ENCODE results near the gene DLX6. TPM values are rescaled to one million over a fixed set of nuclear protein-coding genes. Genes with fewer than 3 reads are reported as not detected.

DLX6 gene
- total RNA-seq, 2 experiments from 2014 or later: not detected

- Mint-ChIP-seq H3K36me3 (ENCODE audit: low read depth) (no peaks in the 10 kb centered on the region), H3K27me3 (peaks cover 90% of the 10 kb centered on the region), H3K4me3 (no peak overlapping the region), H3K27ac (no peak overlapping the region), H3K4me1 (peaks cover 6% of the 10 kb centered on the region), H3K9me3 (no peaks in the 10 kb centered on the region)
- DNase-seq: no peak
- ChIA-PET POLR2A (no interaction called here), CTCF (no interaction called here)
These were observed 5.8 kb downstream of the DLX6 start for GRCh38 chr7:97011104-97011503.

DNA sequence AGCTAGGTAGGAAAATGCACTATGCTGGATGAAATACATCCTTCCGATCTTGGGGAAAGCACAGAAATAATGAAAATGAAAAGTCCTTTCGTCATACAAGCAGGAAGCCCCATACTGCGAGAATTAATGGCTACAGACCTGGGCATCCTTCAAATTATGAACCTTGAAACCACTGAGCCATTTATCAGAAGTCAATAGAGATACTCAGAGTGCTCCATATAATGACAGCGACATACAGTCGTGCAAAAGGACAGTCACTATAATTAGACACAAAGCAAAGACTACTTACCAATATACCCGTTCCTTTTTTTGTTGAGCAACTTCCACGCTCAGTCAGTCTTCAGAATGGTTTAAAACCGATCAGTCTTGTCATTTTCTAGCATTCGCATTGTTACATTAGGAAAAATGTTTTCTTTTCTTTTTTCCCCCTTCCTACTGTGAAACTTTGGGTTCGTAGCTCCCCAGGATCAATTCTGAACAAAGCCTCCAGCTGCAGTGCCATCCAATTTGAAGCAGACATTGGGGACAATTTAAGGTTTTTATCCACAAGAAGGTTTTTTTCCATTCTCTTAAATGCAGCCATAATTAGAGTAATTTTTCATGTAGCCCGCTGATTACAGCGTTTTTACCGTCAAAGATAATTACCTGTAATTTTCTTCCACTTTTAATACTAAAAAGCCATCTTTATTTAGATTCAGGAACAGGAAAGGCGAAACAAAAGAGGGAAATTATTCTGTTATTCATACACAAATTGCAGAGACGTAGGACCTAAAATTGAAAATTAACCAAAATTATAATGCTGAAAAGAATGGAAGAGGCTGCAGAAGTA, 6.4 kb downstream of the DLX6 start:
- H3K27ac Mint-ChIP-seq: no peak overlapping the region
- no peaks in the 10 kb centered on the region for H3K9me3 Mint-ChIP-seq
- POLR2A ChIA-PET: no interaction called here
- CTCF ChIA-PET: no interaction called here
- no peak for DNase-seq
- H3K4me1 Mint-ChIP-seq: peaks cover 2% of the 10 kb centered on the region
- H3K4me3 Mint-ChIP-seq: no peak overlapping the region
- H3K27me3 Mint-ChIP-seq: peaks cover 92% of the 10 kb centered on the region
- H3K36me3 Mint-ChIP-seq (ENCODE audit: low read depth): peaks cover under 1% of the 10 kb centered on the region

- Mint-ChIP-seq H3K4me3 (no peak overlapping the region), H3K27ac (no peak overlapping the region), H3K36me3 (ENCODE audit: low read depth) (peaks cover 4% of the 10 kb centered on the region), H3K9me3 (no peaks in the 10 kb centered on the region), H3K4me1 (no peaks in the 10 kb centered on the region), H3K27me3 (peaks cover 92% of the 10 kb centered on the region)
- POLR2A ChIA-PET: no interaction called here
- DNase-seq: no peak
- CTCF ChIA-PET: no interaction called here
These were observed 7.2 kb downstream of the DLX6 start for GRCh38 chr7:97012365-97013133.

- Mint-ChIP-seq H3K4me3 (no peak overlapping the region), H3K36me3 (ENCODE audit: low read depth) (peaks cover 4% of the 10 kb centered on the region), H3K4me1 (no peaks in the 10 kb centered on the region), H3K9me3 (no peaks in the 10 kb centered on the region), H3K27ac (no peak overlapping the region), H3K27me3 (peaks cover 92% of the 10 kb centered on the region)
- ChIA-PET CTCF (no interaction called here), POLR2A (no interaction called here)
- DNase-seq: no peak
These were observed 7.9 kb downstream of the DLX6 start for GRCh38 chr7:97013134-97013844.

DNA sequence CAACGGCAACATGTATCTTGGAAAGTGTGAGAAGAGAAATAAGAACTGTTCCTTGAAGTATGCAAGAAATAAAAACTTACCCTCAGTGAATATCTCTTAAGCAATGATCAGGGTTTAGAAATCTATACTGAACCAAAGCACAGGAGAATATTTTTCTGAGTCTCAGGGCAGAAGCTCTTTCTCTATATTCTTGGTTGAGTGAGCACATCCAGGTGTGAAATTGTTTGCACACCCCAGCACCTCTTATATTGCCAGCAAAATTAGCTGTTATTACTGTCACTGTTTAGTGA, 8.4 kb downstream of the DLX6 start:
- Mint-ChIP-seq H3K9me3 (no peaks in the 10 kb centered on the region), H3K27me3 (peaks cover 92% of the 10 kb centered on the region), H3K4me3 (no peak overlapping the region), H3K36me3 (ENCODE audit: low read depth) (peaks cover 4% of the 10 kb centered on the region), H3K27ac (no peak overlapping the region), H3K4me1 (no peaks in the 10 kb centered on the region)
- POLR2A ChIA-PET: no interaction called here
- no peak for DNase-seq
- CTCF ChIA-PET: interaction anchor here (1.2 kb wide), 1 partner anchor 9 kb away, joined by 3 read pairs; the partner anchor contains the start of gene DLX6

GRCh38 chr7:97014145-97014750, 8.9 kb downstream of the DLX6 start:
- Mint-ChIP-seq H3K36me3 (ENCODE audit: low read depth) (peaks cover 4% of the 10 kb centered on the region), H3K27ac (no peak overlapping the region), H3K4me3 (no peak overlapping the region), H3K27me3 (peaks cover 95% of the 10 kb centered on the region), H3K4me1 (no peaks in the 10 kb centered on the region), H3K9me3 (no peaks in the 10 kb centered on the region)
- ChIA-PET CTCF (interaction anchor here (1.2 kb wide), 1 partner anchor 9 kb away, joined by 3 read pairs; the partner anchor contains the start of gene DLX6), POLR2A (no interaction called here)
- DNase-seq: no peak

- peaks cover 4% of the 10 kb centered on the region for H3K36me3 Mint-ChIP-seq (ENCODE audit: low read depth)
- CTCF ChIA-PET: interaction anchor here (0.6 kb wide), 2 partner anchors 20 to 1085 kb away, joined by 3 to 5 read pairs; no protein-coding TSS in a partner anchor
These were observed 9.9 kb downstream of the DLX6 start for GRCh38 chr7:97015279-97015678.

GRCh38 chr7:97015756-97016380, 10.5 kb downstream of the DLX6 start:
- Mint-ChIP-seq H3K27me3 (peaks cover 96% of the 10 kb centered on the region), H3K9me3 (no peaks in the 10 kb centered on the region), H3K4me1 (no peaks in the 10 kb centered on the region), H3K27ac (no peak overlapping the region), H3K36me3 (ENCODE audit: low read depth) (peaks cover 9% of the 10 kb centered on the region), H3K4me3 (no peak overlapping the region)
- ChIA-PET CTCF (no interaction called here), POLR2A (no interaction called here)
- no peak for DNase-seq

More at GRCh38 chr7:97015279-97015678, 9.9 kb downstream of the DLX6 start:
- H3K27ac Mint-ChIP-seq: no peak overlapping the region
- no peak overlapping the region for H3K4me3 Mint-ChIP-seq
- no peak for DNase-seq
- H3K4me1 Mint-ChIP-seq: no peaks in the 10 kb centered on the region
- H3K9me3 Mint-ChIP-seq: no peaks in the 10 kb centered on the region
- POLR2A ChIA-PET: no interaction called here
- peaks cover 93% of the 10 kb centered on the region for H3K27me3 Mint-ChIP-seq

DNA sequence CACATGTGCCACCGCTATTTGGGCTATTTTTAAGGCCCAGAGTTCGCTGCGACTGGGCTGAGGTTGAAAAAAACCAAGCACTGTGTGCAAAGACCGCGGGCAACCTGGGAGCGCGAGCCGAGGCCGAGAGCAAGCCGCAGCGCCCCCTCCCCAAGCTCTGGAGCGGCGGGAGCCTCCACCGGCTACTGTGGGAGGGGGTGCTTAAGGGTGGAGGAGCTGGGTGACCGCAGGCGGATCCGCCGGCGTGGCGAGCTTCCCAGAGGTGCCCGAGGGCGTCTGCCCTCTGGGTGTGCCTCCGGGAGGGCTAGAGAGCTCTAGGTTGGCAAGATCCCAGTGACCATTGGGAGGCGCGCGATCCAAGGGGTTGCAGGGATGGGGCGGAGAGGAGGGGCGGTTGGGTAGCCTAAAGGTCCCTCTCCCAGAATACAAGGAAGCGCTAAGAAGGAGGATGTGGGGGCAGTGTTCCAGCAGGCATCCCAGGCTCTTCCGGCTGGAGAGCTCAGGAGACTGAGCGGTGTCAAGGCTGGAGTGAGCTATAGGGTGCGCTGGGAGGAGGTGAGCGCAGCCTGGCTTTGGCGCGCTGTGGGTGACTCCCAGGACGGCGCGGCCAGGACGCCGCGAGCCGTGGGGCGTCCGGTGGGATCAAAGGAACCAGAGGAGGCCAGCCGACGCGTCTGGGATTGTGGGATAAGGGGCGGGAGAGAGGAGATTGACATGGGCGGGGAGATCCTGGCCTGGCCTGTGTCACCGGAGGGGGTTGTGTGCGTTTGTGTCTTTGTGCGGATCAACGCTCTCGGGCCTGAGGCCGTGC, 11.2 kb downstream of the DLX6 start:
- no peak overlapping the region for H3K27ac Mint-ChIP-seq
- ChIA-PET CTCF (no interaction called here), POLR2A (no interaction called here)
- no peaks in the 10 kb centered on the region for H3K4me1 Mint-ChIP-seq
- H3K9me3 Mint-ChIP-seq: no peaks in the 10 kb centered on the region
- no peak overlapping the region for H3K4me3 Mint-ChIP-seq
- peaks cover 9% of the 10 kb centered on the region for H3K36me3 Mint-ChIP-seq (ENCODE audit: low read depth)
- H3K27me3 Mint-ChIP-seq: peaks cover 91% of the 10 kb centered on the region
- DNase-seq: no peak

DNA sequence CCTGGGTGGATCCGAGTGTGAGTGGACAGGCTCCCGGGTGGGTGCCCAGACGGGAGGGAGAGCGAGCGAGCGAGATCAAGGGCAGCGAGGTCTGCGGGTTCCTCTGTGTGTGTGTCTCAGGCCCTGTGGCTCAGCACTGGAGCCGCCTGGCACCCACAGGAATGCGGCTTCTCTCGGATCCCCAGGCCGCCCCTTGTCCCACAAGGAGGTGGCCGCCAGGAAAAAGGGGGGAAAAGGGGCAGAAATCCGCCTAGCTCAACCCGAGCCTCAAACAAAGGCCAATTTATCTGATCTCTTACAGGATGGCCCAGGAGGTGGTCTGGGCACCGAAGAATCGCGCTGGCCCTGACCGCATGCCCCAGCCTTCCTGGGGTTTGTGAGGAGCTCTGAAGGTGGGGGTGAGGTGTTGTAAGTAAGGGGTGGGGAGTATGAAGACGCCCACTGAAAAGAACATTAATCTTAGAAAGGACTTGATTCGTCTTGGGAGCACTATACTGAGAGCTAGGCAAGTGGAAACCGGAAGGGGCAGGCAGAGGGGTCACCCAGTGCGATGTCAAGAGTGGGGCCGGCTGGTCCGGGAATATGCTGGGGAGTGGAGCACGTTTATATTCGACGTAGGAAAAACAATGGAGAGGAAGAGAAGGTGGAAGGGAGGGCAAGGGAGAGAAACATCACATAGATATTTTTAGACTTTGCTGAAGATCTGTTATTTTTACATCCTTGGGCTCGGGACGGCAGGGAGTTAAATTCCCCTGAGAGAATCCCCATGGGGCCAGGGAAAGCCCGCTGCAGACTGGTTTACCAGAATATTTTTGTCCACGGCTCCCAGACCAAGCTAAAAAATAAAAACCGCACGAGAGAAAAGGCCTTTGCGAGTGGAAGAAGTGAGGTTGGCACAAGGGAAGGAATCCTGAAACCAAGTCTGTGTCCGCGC, 12.1 kb downstream of the DLX6 start:
- H3K27ac Mint-ChIP-seq: no peak overlapping the region
- no peak for DNase-seq
- H3K36me3 Mint-ChIP-seq (ENCODE audit: low read depth): peaks cover 15% of the 10 kb centered on the region
- H3K4me1 Mint-ChIP-seq: peaks cover 4% of the 10 kb centered on the region
- peaks cover 91% of the 10 kb centered on the region for H3K27me3 Mint-ChIP-seq
- ChIA-PET POLR2A (no interaction called here), CTCF (no interaction called here)
- no peaks in the 10 kb centered on the region for H3K9me3 Mint-ChIP-seq
- no peak overlapping the region for H3K4me3 Mint-ChIP-seq

- no peak for DNase-seq
- ChIA-PET POLR2A (no interaction called here), CTCF (interaction anchor here (1.3 kb wide), 1 partner anchor 9 kb away, joined by 5 read pairs; no protein-coding TSS in a partner anchor)
- peaks cover 91% of the 10 kb centered on the region for H3K27me3 Mint-ChIP-seq
- H3K4me1 Mint-ChIP-seq: peaks cover 5% of the 10 kb centered on the region
- peaks cover 16% of the 10 kb centered on the region for H3K36me3 Mint-ChIP-seq (ENCODE audit: low read depth)
- H3K4me3 Mint-ChIP-seq: no peak overlapping the region
- H3K9me3 Mint-ChIP-seq: no peaks in the 10 kb centered on the region
- no peak overlapping the region for H3K27ac Mint-ChIP-seq
These were observed 12.8 kb downstream of the DLX6 start for GRCh38 chr7:97018126-97018601.
